ENCODE data around the gene DCC.

- TF ChIP-seq CTCF (IDR thresholded peaks at IDR 0.05; ENCODE audit: low read length) (no peak), EZH2 (optimal IDR thresholded peaks at IDR 0.05; ENCODE audit: low read depth, low read length) (no peak), EZH2phosphoT487 (IDR thresholded peaks at IDR 0.05; ENCODE audit: low read length) (no peak)
Observed at GRCh38 chr18:53553030-53553429, 1213.0 kb downstream of the DCC start.

All from MM.1S (cell line).